ENCODE results near the gene PCGF1.
A peak's percentile ranks its signal among the peaks of the same experiment; 100 is the strongest.

The PCGF1 gene

GRCh38 chr2:74507145-74507925 lies at the start of gene PCGF1:
PCGF1 (minus strand) TSS chr2:74507695; CDS start chr2:74507668, 27 bp downstream.
- DNase-seq (ENCODE audit: low read depth), result peak; percentile 99

- DNase-seq (ENCODE audit: low read depth), result no peak
Measured at GRCh38 chr2:74556831-74557370, 49.4 kb upstream of the PCGF1 start.

GRCh38 chr2:74556159-74556558 lies 48.7 kb upstream of the PCGF1 start:
- no peak for DNase-seq (ENCODE audit: low read depth)

- no peak for DNase-seq (ENCODE audit: low read depth)
Measured at GRCh38 chr2:74555610-74556103, 48.2 kb upstream of the PCGF1 start.

GRCh38 chr2:74554820-74555531 lies 47.5 kb upstream of the PCGF1 start:
- DNase-seq (ENCODE audit: low read depth), result no peak

- DNase-seq (ENCODE audit: low read depth), result peak; percentile 72
Measured at GRCh38 chr2:74553892-74554819, 46.7 kb upstream of the PCGF1 start, which contains the start of the genes DOK1 and LOXL3. DOK1 (plus strand) TSS chr2:74554720; CDS start chr2:74554755, 35 bp downstream. LOXL3 (minus strand) TSS chr2:74553942; CDS start chr2:74552634, 1,308 bp downstream.

- no peak for DNase-seq (ENCODE audit: low read depth)
Measured at GRCh38 chr2:74552914-74553811, 45.7 kb upstream of the PCGF1 start.

GRCh38 chr2:74551942-74552913 lies 44.7 kb upstream of the PCGF1 start:
- no peak for DNase-seq (ENCODE audit: low read depth)

GRCh38 chr2:74551530-74551929 lies 44.0 kb upstream of the PCGF1 start:
- DNase-seq (ENCODE audit: low read depth), result no peak

GRCh38 chr2:74550231-74550630 lies 42.7 kb upstream of the PCGF1 start:
- DNase-seq (ENCODE audit: low read depth), result no peak

GRCh38 chr2:74548900-74549826 lies 41.7 kb upstream of the PCGF1 start:
- DNase-seq (ENCODE audit: low read depth), result no peak

- DNase-seq (ENCODE audit: low read depth), result no peak
Measured at GRCh38 chr2:74548285-74548899, 40.9 kb upstream of the PCGF1 start.

- DNase-seq (ENCODE audit: low read depth), result no peak
Measured at GRCh38 chr2:74546004-74546403, 38.5 kb upstream of the PCGF1 start.

- no peak for DNase-seq (ENCODE audit: low read depth)
Measured at GRCh38 chr2:74544634-74545033, 37.1 kb upstream of the PCGF1 start.

- DNase-seq (ENCODE audit: low read depth), result no peak
Measured at GRCh38 chr2:74542978-74543377, 35.5 kb upstream of the PCGF1 start.

- no peak for DNase-seq (ENCODE audit: low read depth)
Measured at GRCh38 chr2:74540291-74540690, 32.8 kb upstream of the PCGF1 start.

- no peak for DNase-seq (ENCODE audit: low read depth)
Measured at GRCh38 chr2:74538881-74539339, 31.4 kb upstream of the PCGF1 start.

GRCh38 chr2:74537140-74537539 lies 29.6 kb upstream of the PCGF1 start:
- DNase-seq (ENCODE audit: low read depth), result no peak
